Type B pancreatic cell (in vitro differentiated cells): ENCODE measurements around the gene FFAR1. TPM values are rescaled to one million over a fixed set of nuclear protein-coding genes. Genes with fewer than 3 reads are reported as not detected.
"Not testable (repeated sequence)": the region's sequence is repeated elsewhere in the genome, so short reads cannot be mapped to it uniquely, and the experiment has no call there.

Experiments
- DNase-seq: peaks from one replicate; pipeline ENCODE4 v3.0.0; 2021; ENCODE audit warnings: mixed read lengths; ENCODE audit not compliant: unreplicated experiment; ENCODE audit errors: extremely low spot score
- H3K27ac Mint-ChIP-seq: 2 replicates; pipeline ENCODE4 v1.8.0; 2021; ENCODE audit warnings: mild to moderate bottlenecking, mixed read lengths
- H3K27me3 Mint-ChIP-seq: 2 replicates; pipeline ENCODE4 v1.8.0; 2021; ENCODE audit warnings: mixed read lengths
- H3K36me3 Mint-ChIP-seq: 2 replicates; pipeline ENCODE4 v1.8.0; 2021; ENCODE audit warnings: mixed read lengths
- H3K4me1 Mint-ChIP-seq: one replicate; pipeline ENCODE4 v1.8.0; 2021; ENCODE audit warnings: mixed read lengths; ENCODE audit not compliant: unreplicated experiment
- H3K4me3 Mint-ChIP-seq: 2 replicates; pipeline ENCODE4 v1.8.0; 2021; ENCODE audit warnings: mild to moderate bottlenecking, mixed read lengths
- H3K9me3 Mint-ChIP-seq: 2 replicates; pipeline ENCODE4 v1.8.0; 2021; ENCODE audit warnings: mixed read lengths
- total RNA-seq: library from RNA; stranded (reverse); gene quantifications from 2 replicates; pipeline ENCODE4 v1.2.1, GENCODE V29; 2021; ENCODE audit warnings: low replicate concordance
- TF ChIP-seq, protein P1 (sequence below): fragments of 200-600 bp; sonication (generic); conservative IDR thresholded peaks from 2 replicates; pipeline ENCODE4 v1.5.0; 2021; ENCODE audit warnings: antibody characterized with exemption, mild to moderate bottlenecking

The FFAR1 gene
- total RNA-seq, 1 donor from 2014 or later = 2.1 TPM

- peaks cover 10% of the 10 kb centered on the region for H3K27me3 Mint-ChIP-seq
- no peak overlapping the region for H3K27ac Mint-ChIP-seq
- H3K4me3 Mint-ChIP-seq = no peak overlapping the region
- H3K9me3 Mint-ChIP-seq = no peaks in the 10 kb centered on the region
- no peak for DNase-seq
- TF ChIP-seq, protein P1, sequence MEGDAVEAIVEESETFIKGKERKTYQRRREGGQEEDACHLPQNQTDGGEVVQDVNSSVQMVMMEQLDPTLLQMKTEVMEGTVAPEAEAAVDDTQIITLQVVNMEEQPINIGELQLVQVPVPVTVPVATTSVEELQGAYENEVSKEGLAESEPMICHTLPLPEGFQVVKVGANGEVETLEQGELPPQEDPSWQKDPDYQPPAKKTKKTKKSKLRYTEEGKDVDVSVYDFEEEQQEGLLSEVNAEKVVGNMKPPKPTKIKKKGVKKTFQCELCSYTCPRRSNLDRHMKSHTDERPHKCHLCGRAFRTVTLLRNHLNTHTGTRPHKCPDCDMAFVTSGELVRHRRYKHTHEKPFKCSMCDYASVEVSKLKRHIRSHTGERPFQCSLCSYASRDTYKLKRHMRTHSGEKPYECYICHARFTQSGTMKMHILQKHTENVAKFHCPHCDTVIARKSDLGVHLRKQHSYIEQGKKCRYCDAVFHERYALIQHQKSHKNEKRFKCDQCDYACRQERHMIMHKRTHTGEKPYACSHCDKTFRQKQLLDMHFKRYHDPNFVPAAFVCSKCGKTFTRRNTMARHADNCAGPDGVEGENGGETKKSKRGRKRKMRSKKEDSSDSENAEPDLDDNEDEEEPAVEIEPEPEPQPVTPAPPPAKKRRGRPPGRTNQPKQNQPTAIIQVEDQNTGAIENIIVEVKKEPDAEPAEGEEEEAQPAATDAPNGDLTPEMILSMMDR = no peak
- H3K36me3 Mint-ChIP-seq = no peaks in the 10 kb centered on the region
- no peaks in the 10 kb centered on the region for H3K4me1 Mint-ChIP-seq
Measured at GRCh38 chr19:35368378-35368777, 20.7 kb downstream of the FFAR1 start.

- Mint-ChIP-seq H3K27me3 (peaks cover 19% of the 10 kb centered on the region), H3K4me1 (no peaks in the 10 kb centered on the region), H3K36me3 (no peaks in the 10 kb centered on the region), H3K9me3 (no peaks in the 10 kb centered on the region), H3K27ac (no peak overlapping the region), H3K4me3 (no peak overlapping the region)
- TF ChIP-seq, protein P1 = no peak
- DNase-seq = no peak
Measured at GRCh38 chr19:35369522-35369921, 21.8 kb downstream of the FFAR1 start.

- Mint-ChIP-seq H3K4me1 (no peaks in the 10 kb centered on the region), H3K4me3 (no peak within 1 kb of the TSS), H3K27me3 (peaks cover 26% of the 10 kb centered on the region), H3K9me3 (no peaks in the 10 kb centered on the region), H3K36me3 (no peaks in the 10 kb centered on the region), H3K27ac (no peak within 1 kb of the TSS)
- DNase-seq = no peak
- TF ChIP-seq, protein P1 = no peak
Measured at GRCh38 chr19:35370722-35371121, 23.0 kb downstream of the FFAR1 start, which contains the start of gene GPR42. GPR42 (plus strand) TSS chr19:35371068; CDS start chr19:35371360, 292 bp downstream.

DNA sequence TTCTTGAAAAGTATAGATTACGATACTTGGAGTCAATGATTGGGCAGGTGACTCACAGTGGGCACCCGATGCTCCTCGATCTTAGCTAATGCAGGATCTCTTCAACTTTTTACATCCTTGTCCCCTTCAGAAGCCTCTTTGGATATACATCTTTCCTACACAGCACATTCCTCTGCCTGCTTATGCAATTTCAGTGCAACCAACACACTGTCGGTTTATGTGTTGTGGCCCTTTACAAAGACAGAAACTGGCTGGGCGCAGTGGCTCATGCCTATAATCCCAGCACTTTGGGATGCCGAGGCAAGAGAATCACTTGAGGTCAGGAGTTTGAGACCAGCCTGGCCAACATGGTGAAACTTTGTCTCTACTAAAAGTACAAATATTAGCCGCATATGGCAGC is 25.8 kb downstream of the FFAR1 start:
- H3K27ac Mint-ChIP-seq = no peak overlapping the region
- no peaks in the 10 kb centered on the region for H3K36me3 Mint-ChIP-seq
- no peaks in the 10 kb centered on the region for H3K4me1 Mint-ChIP-seq
- no peaks in the 10 kb centered on the region for H3K9me3 Mint-ChIP-seq
- no peak overlapping the region for H3K4me3 Mint-ChIP-seq
- TF ChIP-seq, protein P1 = no peak
- H3K27me3 Mint-ChIP-seq = peaks cover 24% of the 10 kb centered on the region
- DNase-seq = peak; percentile 7

GRCh38 chr19:35374031-35374430 is 26.3 kb downstream of the FFAR1 start:
- H3K27me3 Mint-ChIP-seq = peaks cover 24% of the 10 kb centered on the region
- H3K9me3 Mint-ChIP-seq = not testable (repeated sequence)

GRCh38 chr19:35375505-35376307 is 28.0 kb downstream of the FFAR1 start:
- Mint-ChIP-seq H3K27me3 (peaks cover 29% of the 10 kb centered on the region), H3K4me1 (peaks cover 6% of the 10 kb centered on the region), H3K9me3 (peaks cover 4% of the 10 kb centered on the region), H3K4me3 (no peak overlapping the region), H3K36me3 (no peaks in the 10 kb centered on the region), H3K27ac (no peak overlapping the region)
- DNase-seq = peak; percentile 49
- TF ChIP-seq, protein P1 = no peak

More at GRCh38 chr19:35374031-35374430, 26.3 kb downstream of the FFAR1 start:
- not testable (repeated sequence) for H3K4me3 Mint-ChIP-seq, H3K4me1 Mint-ChIP-seq, H3K27ac Mint-ChIP-seq, DNase-seq, H3K36me3 Mint-ChIP-seq
